HepG2 (cell line): ENCODE results near the gene HELZ. TPM values are rescaled to one million over a fixed set of nuclear protein-coding genes. Genes with fewer than 3 reads are reported as not detected.

Experiments used
- ATF1 ChIP-seq: IDR thresholded peaks from 2 replicates; pipeline ENCODE4 v1.6.1; 2016; ENCODE audit warnings: mild to moderate bottlenecking, control low read depth
- ATF2 ChIP-seq: sonication (generic); formaldehyde crosslinking; IDR thresholded peaks from 2 replicates; pipeline ENCODE4 v1.4.0; 2020; ENCODE audit warnings: missing genetic modification reagents
- ETV5 ChIP-seq: IDR thresholded peaks from 2 replicates; pipeline ENCODE4 v1.6.1; 2018; ENCODE audit warnings: missing biosample characterization, missing genetic modification reagents, inconsistent platforms, borderline replicate concordance
- GATAD1 ChIP-seq: IDR thresholded peaks from 2 replicates; pipeline ENCODE4 v1.6.1; 2016; ENCODE audit warnings: missing genetic modification reagents, missing compliant biosample characterization
- GATAD2A ChIP-seq: IDR thresholded peaks from 2 replicates; pipeline ENCODE4 v1.6.1; 2016
- HES4 ChIP-seq: sonication (generic); formaldehyde crosslinking; IDR thresholded peaks from 2 replicates; pipeline ENCODE4 v1.9.0; 2021; ENCODE audit warnings: mild to moderate bottlenecking, missing genetic modification reagents, borderline replicate concordance
- IKZF1 ChIP-seq: fragments of 450-650 bp; IDR thresholded peaks from 2 replicates; pipeline ENCODE4 v1.7.1; 2016
- JDP2 ChIP-seq: sonication (generic); formaldehyde crosslinking; IDR thresholded peaks from 2 replicates; pipeline ENCODE4 v1.8.1; 2022; ENCODE audit warnings: missing genetic modification reagents, borderline replicate concordance
- MYC ChIP-seq: sonication (generic); formaldehyde crosslinking; IDR thresholded peaks from 2 replicates; pipeline ENCODE4 v1.9.0; 2021; ENCODE audit warnings: missing genetic modification reagents, borderline replicate concordance
- NONO ChIP-seq, 2 experiments: fragments of 450-650 bp in 1 of 2; sonication (generic) in 1 of 2; formaldehyde crosslinking in 1 of 2; IDR thresholded peaks in 1 of 2; conservative IDR thresholded peaks in 1 of 2; 2 replicates each; pipeline versions ENCODE4 v1.6.1 to v1.8.0; 2017 to 2022; ENCODE audit warnings: mild to moderate bottlenecking in 1 of 2, missing genetic modification reagents in 1 of 2, moderate library complexity in 1 of 2
- PATZ1 ChIP-seq: sonication (generic); formaldehyde crosslinking; IDR thresholded peaks from 2 replicates; pipeline ENCODE4 v1.4.0; 2020; ENCODE audit warnings: missing genetic modification reagents
- PCBP1 ChIP-seq: fragments of 200-400 bp; formaldehyde crosslinking; IDR thresholded peaks from 2 replicates; pipeline ENCODE4 v1.6.1; 2017; ENCODE audit warnings: mild to moderate bottlenecking, low read depth, low read length, borderline replicate concordance
- PHF20 ChIP-seq: sonication (generic); formaldehyde crosslinking; IDR thresholded peaks from 2 replicates; pipeline ENCODE4 v1.5.0; 2020; ENCODE audit warnings: mild to moderate bottlenecking, missing genetic modification reagents
- SAP130 ChIP-seq: IDR thresholded peaks from 2 replicates; pipeline ENCODE4 v1.6.1; 2016; ENCODE audit warnings: low read depth
- THAP11 ChIP-seq: IDR thresholded peaks from 2 replicates; pipeline ENCODE4 v1.6.1; 2016; ENCODE audit warnings: missing biosample characterization, missing genetic modification reagents
- TP53 ChIP-seq: sonication (generic); formaldehyde crosslinking; conservative IDR thresholded peaks from 2 replicates; pipeline ENCODE4 v1.4.0; 2020; ENCODE audit warnings: missing genetic modification reagents
- U2AF1 ChIP-seq: fragments of 200-400 bp; formaldehyde crosslinking; optimal IDR thresholded peaks from 2 replicates; pipeline ENCODE3; 2017; ENCODE audit warnings: mild to moderate bottlenecking, low read depth, low read length
- ZBTB8A ChIP-seq: sonication (generic); formaldehyde crosslinking; IDR thresholded peaks from 2 replicates; pipeline ENCODE4 v1.4.0; 2020; ENCODE audit warnings: mild to moderate bottlenecking, low read depth, missing genetic modification reagents, borderline replicate concordance
- ZNF234 ChIP-seq: sonication (generic); formaldehyde crosslinking; conservative IDR thresholded peaks from 2 replicates; pipeline ENCODE4 v1.5.1; 2020; ENCODE audit warnings: mild to moderate bottlenecking, missing genetic modification reagents
- ZNF563 ChIP-seq: sonication (generic); formaldehyde crosslinking; IDR thresholded peaks from 2 replicates; pipeline ENCODE4 v1.8.0; 2022; ENCODE audit warnings: mild to moderate bottlenecking, moderate library complexity, missing genetic modification reagents
- ZNF691 ChIP-seq: sonication (generic); formaldehyde crosslinking; IDR thresholded peaks from 2 replicates; pipeline ENCODE4 v1.4.0; 2020; ENCODE audit warnings: missing genetic modification reagents, low read depth, mild to moderate bottlenecking, borderline replicate concordance
- ZNF879 ChIP-seq: sonication (generic); formaldehyde crosslinking; IDR thresholded peaks from 2 replicates; pipeline ENCODE4 v1.8.1; 2023; ENCODE audit warnings: missing genetic modification reagents
- ZSCAN5A ChIP-seq: sonication (generic); formaldehyde crosslinking; IDR thresholded peaks from 2 replicates; pipeline ENCODE4 v1.8.0; 2022; ENCODE audit warnings: mild to moderate bottlenecking, missing genetic modification reagents, borderline replicate concordance
- polyA plus RNA-seq, 8 experiments: library from polyadenylated mRNA; depleted of rRNA in 3 of 8; stranded (reverse) in 7 of 8; unstranded in 1 of 8; fragments of >200 nt; fragmentation: Illumina TruSeq in 4 of 8; extraction: Trizol in 4 of 8; gene quantifications; 2 replicates each; pipeline versions ENCODE4 v1.2.1 to v1.2.3, GENCODE V29; 2011 to 2016; ENCODE audit warnings: low read depth in 4 of 8, missing spikeins in 1 of 8, mixed read lengths in 1 of 8; ENCODE audit not compliant: insufficient read depth in 1 of 8
- total RNA-seq, 5 experiments: library from RNA; depleted of rRNA; stranded (reverse); fragments of >200 nt; fragmentation: Illumina TruSeq; extraction: Trizol; gene quantifications; 2 replicates each; pipeline ENCODE4 v1.2.3, GENCODE V29; 2016; ENCODE audit warnings: low read depth in 1 of 5

HELZ gene
- total and polyA plus RNA-seq, 2 of the 13 experiments (the other 11 are each of a cell fraction or from before 2014, with no cell fraction given): 35.3 to 52.4 TPM

- TF ChIP-seq ZNF234 (CRISPR knock-in tag) (no peak), HES4 (CRISPR knock-in tag) (0 out of 2 replicates have a peak, but pooled peaks have one; percentile 54), IKZF1 (no peak), PATZ1 (peak; percentile 44), ETV5 (CRISPR knock-in tag) (peak; percentile 33; the same call in 1 of the 2 replicates), ATF1 (CRISPR knock-in tag) (no peak), SAP130 (CRISPR knock-in tag) (peak; percentile 48), JDP2 (no peak), PCBP1 (no peak), U2AF1 (no peak), ZNF563 (no peak), THAP11 (CRISPR knock-in tag) (no peak), ZNF691 (CRISPR knock-in tag) (peak; percentile 37; the same call in 1 of the 2 replicates), ZSCAN5A (no peak), NONO (IDR thresholded peaks at IDR 0.05) (no peak), NONO (CRISPR knock-in tag; conservative IDR thresholded peaks at IDR 0.05) (no peak), ZBTB8A (CRISPR knock-in tag) (no peak), MYC (CRISPR knock-in tag) (no peak), ATF2 (CRISPR knock-in tag) (no peak), ZNF879 (CRISPR knock-in tag) (no peak), GATAD2A (CRISPR knock-in tag) (peak; percentile 59), GATAD1 (CRISPR knock-in tag) (peak; percentile 42), PHF20 (CRISPR knock-in tag) (no peak), TP53 (no peak)
These were observed 48.5 kb upstream of the HELZ start (continued) for GRCh38 chr17:67293251-67294203.
